Measurements from ENCODE around the gene BCL11B. TPM values are rescaled to one million over a fixed set of nuclear protein-coding genes. Genes with fewer than 3 reads are reported as not detected.

Gene BCL11B
- total RNA-seq, 4 donors from 2014 or later: 0.68 to 1.5 (median 0.85) TPM

GRCh38 chr14:99230208-99231151 lies 41.5 kb downstream of the BCL11B start:
- TF ChIP-seq, protein P1, sequence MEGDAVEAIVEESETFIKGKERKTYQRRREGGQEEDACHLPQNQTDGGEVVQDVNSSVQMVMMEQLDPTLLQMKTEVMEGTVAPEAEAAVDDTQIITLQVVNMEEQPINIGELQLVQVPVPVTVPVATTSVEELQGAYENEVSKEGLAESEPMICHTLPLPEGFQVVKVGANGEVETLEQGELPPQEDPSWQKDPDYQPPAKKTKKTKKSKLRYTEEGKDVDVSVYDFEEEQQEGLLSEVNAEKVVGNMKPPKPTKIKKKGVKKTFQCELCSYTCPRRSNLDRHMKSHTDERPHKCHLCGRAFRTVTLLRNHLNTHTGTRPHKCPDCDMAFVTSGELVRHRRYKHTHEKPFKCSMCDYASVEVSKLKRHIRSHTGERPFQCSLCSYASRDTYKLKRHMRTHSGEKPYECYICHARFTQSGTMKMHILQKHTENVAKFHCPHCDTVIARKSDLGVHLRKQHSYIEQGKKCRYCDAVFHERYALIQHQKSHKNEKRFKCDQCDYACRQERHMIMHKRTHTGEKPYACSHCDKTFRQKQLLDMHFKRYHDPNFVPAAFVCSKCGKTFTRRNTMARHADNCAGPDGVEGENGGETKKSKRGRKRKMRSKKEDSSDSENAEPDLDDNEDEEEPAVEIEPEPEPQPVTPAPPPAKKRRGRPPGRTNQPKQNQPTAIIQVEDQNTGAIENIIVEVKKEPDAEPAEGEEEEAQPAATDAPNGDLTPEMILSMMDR (IDR thresholded peaks at IDR 0.05; ENCODE audit: low read depth): no peak

GRCh38 chr14:99229654-99230207 lies 42.3 kb downstream of the BCL11B start:
- TF ChIP-seq, protein P1 (IDR thresholded peaks at IDR 0.05; ENCODE audit: low read depth): no peak

DNA sequence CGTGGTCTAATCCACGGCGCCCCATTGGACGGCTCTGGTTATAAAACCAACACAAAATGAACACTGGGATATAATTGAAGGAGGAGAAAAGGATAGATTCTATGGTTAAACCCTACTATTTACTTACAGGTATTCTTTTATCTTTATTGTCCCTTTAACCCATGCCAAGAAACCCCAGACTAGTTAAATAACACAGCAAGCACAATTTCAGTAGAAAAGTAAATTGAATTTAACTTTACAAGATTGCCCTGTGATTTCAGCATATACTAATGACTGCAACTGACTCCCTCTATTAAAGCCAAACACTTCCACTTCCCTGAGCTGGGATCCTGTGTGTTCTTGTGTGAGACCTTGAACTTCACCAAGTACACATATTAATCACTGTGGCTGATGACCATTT lies 45.3 kb downstream of the BCL11B start:
- TF ChIP-seq, protein P1 (IDR thresholded peaks at IDR 0.05; ENCODE audit: low read depth): no peak

- TF ChIP-seq, protein P1 (IDR thresholded peaks at IDR 0.05; ENCODE audit: low read depth): no peak
Observed at GRCh38 chr14:99225436-99226203, 46.4 kb downstream of the BCL11B start.

DNA sequence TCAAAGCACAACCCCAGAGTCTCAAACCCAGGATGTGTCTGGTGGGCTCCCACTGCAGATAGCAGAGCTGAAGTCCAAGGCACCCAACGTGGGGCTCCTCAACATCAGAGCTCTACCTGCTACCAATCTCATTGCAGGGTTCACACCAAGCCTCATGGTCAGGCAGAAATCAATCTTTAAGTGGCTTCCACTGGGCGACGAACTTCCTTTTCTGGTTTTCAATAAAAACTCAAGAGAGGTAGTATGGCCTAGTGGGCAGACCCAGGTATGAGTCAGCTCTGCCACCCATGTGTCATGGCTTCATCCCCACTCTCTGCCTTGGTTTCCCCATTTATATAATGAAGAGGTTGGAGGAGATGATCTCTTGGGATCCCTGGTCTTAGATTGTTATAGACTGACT lies 47.0 kb downstream of the BCL11B start:
- TF ChIP-seq, protein P1 (IDR thresholded peaks at IDR 0.05; ENCODE audit: low read depth): no peak

DNA sequence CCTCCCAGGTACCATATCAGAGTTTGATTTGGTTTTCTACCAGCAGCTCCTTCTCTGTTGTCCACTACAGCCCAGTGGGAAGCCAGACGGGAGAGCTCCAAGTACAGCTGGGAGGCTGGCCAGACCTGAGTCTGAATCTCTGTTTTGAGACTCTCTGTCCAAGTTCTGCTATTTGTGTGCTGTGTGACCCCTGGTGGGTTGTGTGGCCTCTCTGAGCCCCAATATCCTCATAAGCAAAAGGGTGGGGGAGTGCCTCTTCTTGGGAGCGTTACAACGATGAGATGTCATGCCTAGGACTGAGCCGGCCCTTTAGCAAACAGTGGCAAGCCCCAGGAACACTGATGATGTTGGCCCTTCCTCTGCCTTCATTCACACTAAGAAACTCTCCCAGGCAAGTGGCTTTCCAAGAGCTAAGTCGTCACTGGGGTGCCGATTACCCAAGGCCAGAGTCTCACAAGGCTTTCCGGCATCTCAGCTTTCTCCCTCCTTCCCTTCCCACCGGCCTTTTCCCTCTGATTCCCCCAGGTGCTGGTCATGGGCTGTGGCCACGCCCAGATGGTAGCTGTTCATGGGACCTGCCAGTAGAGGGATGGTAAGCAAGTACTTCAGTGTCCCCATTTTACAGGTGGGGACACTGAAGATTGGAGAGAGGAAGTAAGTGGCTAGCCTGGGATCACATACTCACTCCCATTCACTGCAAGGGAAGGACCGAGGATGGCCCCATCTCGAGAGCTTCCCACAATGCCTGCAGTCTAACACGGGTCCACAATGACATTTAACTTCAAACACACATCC lies 47.7 kb downstream of the BCL11B start:
- TF ChIP-seq, protein P1 (IDR thresholded peaks at IDR 0.05; ENCODE audit: low read depth): no peak

Measured in subcutaneous adipose tissue (tissue), 4 donors.